Stimulated activated naive CD8-positive, alpha-beta T cell treated with anti-CD3 and anti-CD28 coated beads, Interleukin-15, amount 100 ng/mL, for 72 hours (primary cell): Measurements from ENCODE around the gene RACGAP1.
A peak's percentile ranks its signal among the peaks of the same experiment; 100 is the strongest.

Experiments
- ATAC-seq: fragments of 150-1000 bp; cut with Tn5 transposase; 2 replicates; pipeline ENCODE4 v1.10.0; 2021; ENCODE audit warnings: mild to moderate bottlenecking, moderate library complexity
- DNase-seq, 2 donors: peaks; one replicate each; pipeline ENCODE4 v3.0.0; 2021 to 2022
- H3K27ac Mint-ChIP-seq, 2 donors: one replicate each; pipeline ENCODE4 v1.8.0; 2022; ENCODE audit warnings: mild to moderate bottlenecking in 2 of 2, mixed read lengths in 2 of 2, moderate library complexity in 2 of 2
- H3K27me3 Mint-ChIP-seq: one replicate; pipeline ENCODE4 v1.8.0; 2022; ENCODE audit warnings: mixed read lengths
- H3K4me1 Mint-ChIP-seq: one replicate; pipeline ENCODE4 v1.8.0; 2022; ENCODE audit warnings: mild to moderate bottlenecking, mixed read lengths
- H3K4me3 Mint-ChIP-seq, 2 donors: one replicate each; pipeline ENCODE4 v1.8.0; 2022; ENCODE audit warnings: mild to moderate bottlenecking in 2 of 2, mixed read lengths in 2 of 2, moderate library complexity in 1 of 2
- H3K9me3 Mint-ChIP-seq, 2 donors: one replicate each; pipeline ENCODE4 v1.8.0; 2022; ENCODE audit warnings: mixed read lengths in 2 of 2

RACGAP1 gene

DNA sequence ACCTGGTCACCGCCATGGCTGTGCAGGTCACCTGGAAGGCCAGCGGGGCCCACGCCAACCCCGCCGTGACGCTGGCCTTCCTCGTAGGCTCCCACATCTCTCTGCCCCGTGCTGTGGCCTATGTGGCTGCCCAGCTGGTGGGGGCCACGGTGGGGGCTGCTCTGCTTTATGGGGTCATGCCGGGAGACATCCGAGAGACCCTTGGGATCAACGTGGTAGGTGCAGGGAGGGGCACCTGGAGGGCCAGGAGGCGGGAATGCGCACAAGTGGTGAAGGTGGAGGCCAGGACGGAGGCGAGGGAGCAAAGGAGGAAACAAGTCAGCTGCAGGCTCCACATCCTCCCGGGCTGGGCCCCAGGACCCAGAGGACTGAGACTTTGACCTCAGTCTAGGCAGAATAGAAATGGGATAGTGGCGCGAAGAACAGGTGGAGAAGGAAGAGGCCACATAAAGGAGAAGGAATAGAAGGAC lies 51.9 kb downstream of the RACGAP1 start:
- no peaks in the 10 kb centered on the region for H3K27me3 Mint-ChIP-seq
- no peaks in the 10 kb centered on the region for H3K4me1 Mint-ChIP-seq
- no peak for ATAC-seq
- H3K9me3 Mint-ChIP-seq = no peaks in the 10 kb centered on the region
- H3K4me3 Mint-ChIP-seq = no peak overlapping the region
- DNase-seq = no peak
- no peak overlapping the region for H3K27ac Mint-ChIP-seq

GRCh38 chr12:49972641-49973360 lies 52.5 kb downstream of the RACGAP1 start, which contains the start of gene AQP6:
TSS of gene AQP6 (plus strand) at chr12:49972947. CDS start at chr12:49973174, 227 bp downstream.
- Mint-ChIP-seq H3K9me3 (no peaks in the 10 kb centered on the region), H3K27me3 (no peaks in the 10 kb centered on the region), H3K27ac (peak within 1 kb of the TSS in 1 of 2 donors; percentile 60), H3K4me1 (no peaks in the 10 kb centered on the region), H3K4me3 (no peak within 1 kb of the TSS)
- DNase-seq (no peak), ATAC-seq (no peak)

DNA sequence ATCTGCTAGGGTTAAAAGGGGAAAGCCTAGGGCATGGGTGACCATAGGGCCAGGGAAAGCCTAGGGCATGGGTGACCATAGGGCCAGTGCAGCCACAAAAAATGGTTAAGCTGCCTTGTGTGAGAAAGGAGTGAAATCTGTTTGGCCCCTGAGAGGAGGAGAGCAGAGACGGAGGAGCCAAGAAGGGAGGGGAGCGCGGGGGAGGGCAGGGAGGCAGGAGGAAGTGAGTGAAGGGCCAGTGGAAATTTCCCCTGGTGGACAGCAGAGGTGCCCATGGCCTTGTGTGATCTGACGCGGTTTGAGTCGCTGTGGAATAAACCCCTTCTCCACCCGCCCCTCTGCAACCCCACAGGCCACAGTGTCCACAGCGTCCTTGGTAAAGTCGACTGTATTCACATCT lies 53.2 kb downstream of the RACGAP1 start:
- Mint-ChIP-seq H3K4me3 (no peak overlapping the region), H3K27me3 (no peaks in the 10 kb centered on the region), H3K4me1 (peaks cover 2% of the 10 kb centered on the region), H3K27ac (no peak overlapping the region), H3K9me3 (no peaks in the 10 kb centered on the region)
- DNase-seq (no peak), ATAC-seq (no peak)

GRCh38 chr12:49971141-49971540 lies 54.2 kb downstream of the RACGAP1 start:
- peaks cover 5% of the 10 kb centered on the region for H3K27me3 Mint-ChIP-seq
- H3K9me3 Mint-ChIP-seq = no peaks in the 10 kb centered on the region
- DNase-seq = no peak
- H3K27ac Mint-ChIP-seq = no peak overlapping the region
- ATAC-seq = no peak
- H3K4me1 Mint-ChIP-seq = peaks cover 7% of the 10 kb centered on the region
- H3K4me3 Mint-ChIP-seq = no peak overlapping the region

GRCh38 chr12:49970658-49971057 lies 54.6 kb downstream of the RACGAP1 start:
- H3K4me3 Mint-ChIP-seq = no peak overlapping the region
- H3K9me3 Mint-ChIP-seq = no peaks in the 10 kb centered on the region
- H3K4me1 Mint-ChIP-seq = peaks cover 7% of the 10 kb centered on the region
- ATAC-seq = no peak
- no peak overlapping the region for H3K27ac Mint-ChIP-seq
- no peak for DNase-seq
- H3K27me3 Mint-ChIP-seq = peaks cover 10% of the 10 kb centered on the region

GRCh38 chr12:49969651-49970429 lies 55.5 kb downstream of the RACGAP1 start:
- no peak overlapping the region for H3K4me3 Mint-ChIP-seq
- peaks cover 7% of the 10 kb centered on the region for H3K4me1 Mint-ChIP-seq
- H3K27me3 Mint-ChIP-seq = peaks cover 18% of the 10 kb centered on the region
- DNase-seq (no peak), ATAC-seq (no peak)
- no peaks in the 10 kb centered on the region for H3K9me3 Mint-ChIP-seq
- no peak overlapping the region for H3K27ac Mint-ChIP-seq

DNA sequence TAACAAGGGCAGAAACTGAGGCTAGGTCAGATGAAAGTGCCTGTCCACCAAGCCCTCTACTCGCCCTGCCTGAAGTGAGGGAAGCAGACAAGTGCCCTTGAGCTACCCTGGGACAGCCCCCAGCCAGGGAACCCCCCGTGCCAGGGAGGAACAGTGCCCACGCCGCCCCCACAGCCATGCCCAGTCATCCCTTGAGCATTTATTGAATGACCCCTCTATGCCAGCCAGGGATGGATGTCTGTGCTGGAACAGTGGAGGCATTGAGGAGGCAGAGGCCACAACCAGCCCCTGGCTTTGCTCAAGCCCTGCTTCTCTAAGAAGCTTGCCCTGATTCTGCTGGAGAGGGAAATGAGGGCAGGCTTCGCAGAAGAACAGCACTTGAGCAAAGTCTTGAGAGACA lies 56.3 kb downstream of the RACGAP1 start:
- no peak for DNase-seq
- Mint-ChIP-seq H3K27me3 (peaks cover 26% of the 10 kb centered on the region), H3K4me3 (no peak overlapping the region), H3K27ac (no peak overlapping the region), H3K4me1 (peaks cover 7% of the 10 kb centered on the region), H3K9me3 (no peaks in the 10 kb centered on the region)
- ATAC-seq = no peak

DNA sequence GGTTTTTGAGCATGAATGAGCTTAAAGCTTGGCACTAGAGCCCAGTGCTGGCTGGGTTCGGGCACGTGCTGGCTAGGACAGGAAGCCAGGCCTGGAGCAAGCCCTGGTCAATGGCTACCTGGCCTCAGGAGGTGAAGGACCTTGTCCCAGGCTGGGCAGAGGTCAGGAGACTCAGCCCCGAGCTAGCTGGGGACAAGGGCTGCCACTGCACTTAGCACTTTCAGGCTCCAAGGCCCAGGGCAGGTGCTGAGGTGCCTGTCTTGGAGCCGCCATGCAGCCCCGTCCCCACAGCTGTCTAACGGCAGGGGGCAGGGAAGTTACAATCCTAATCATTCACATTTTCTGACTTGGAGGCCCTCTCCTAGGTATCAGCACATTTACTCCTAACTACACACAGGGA lies 56.8 kb downstream of the RACGAP1 start:
- peaks cover 32% of the 10 kb centered on the region for H3K27me3 Mint-ChIP-seq
- H3K27ac Mint-ChIP-seq = no peak overlapping the region
- no peaks in the 10 kb centered on the region for H3K9me3 Mint-ChIP-seq
- H3K4me3 Mint-ChIP-seq = no peak overlapping the region
- peaks cover 7% of the 10 kb centered on the region for H3K4me1 Mint-ChIP-seq
- DNase-seq = no peak
- ATAC-seq = no peak

DNA sequence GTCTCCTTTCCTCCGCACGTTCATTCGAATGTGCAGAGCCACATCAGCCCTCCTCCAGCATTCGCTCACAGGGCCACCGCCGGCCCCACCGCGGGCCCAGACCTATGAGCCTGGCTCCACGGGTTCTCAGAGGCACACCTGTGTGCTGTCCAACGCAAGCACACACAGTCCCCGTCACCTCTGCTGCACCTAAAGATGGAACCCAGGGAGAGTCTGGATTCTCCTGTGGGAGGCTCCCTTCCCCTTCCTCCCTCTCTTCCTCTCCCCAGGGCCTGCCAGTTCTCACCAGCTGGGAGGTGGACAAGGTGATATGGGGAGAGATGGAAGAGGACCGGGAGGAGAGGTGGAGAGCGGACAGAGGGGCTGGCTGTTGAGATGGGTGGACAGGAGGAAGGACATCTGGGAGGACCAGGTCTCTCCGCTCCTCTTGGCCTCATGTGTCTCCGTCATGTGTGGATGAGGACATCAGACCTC lies 57.5 kb downstream of the RACGAP1 start:
- Mint-ChIP-seq H3K4me1 (peaks cover 7% of the 10 kb centered on the region), H3K27ac (no peak overlapping the region), H3K4me3 (peak overlapping the region in 1 of 2 donors; percentile 82), H3K27me3 (peaks cover 38% of the 10 kb centered on the region), H3K9me3 (no peaks in the 10 kb centered on the region)
- ATAC-seq = peak; percentile 8
- DNase-seq = no peak

DNA sequence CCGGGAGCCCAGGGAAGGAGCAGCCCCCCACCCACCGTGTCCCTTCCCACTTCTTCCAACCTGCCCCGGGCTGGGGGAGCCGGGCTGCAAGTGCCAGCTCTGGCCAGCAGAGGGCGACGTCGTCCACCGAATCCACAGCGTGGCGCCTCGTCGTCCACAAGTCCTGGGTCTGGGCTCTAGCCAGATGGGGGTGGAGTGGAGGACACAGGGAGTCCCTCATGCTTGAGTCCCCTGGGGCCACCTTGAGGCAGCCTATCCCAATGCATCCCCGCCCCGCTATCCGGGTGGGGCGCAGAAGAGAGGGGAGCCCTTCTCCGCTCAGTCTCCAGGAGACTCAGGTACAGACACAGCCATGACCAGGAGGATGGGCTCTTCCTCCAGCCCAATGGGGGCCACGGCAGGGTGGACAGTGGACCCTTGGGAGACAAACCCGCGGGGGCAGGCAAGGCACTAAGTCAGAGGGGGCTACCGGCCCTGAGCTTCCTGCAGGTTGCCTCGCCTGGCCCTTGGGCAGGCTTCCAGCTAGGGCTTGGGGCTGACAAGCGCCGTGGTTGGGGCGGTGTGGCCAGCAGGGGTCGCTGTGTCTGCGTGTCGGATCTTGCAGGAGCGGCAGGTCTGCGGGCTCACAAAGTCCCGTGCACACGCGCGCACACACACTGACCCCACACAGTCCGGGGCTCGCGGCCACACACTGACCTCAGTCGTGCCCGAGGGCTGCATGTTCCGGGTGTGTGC lies 58.1 kb downstream of the RACGAP1 start:
- peak overlapping the region; percentile 53 to 82 for H3K4me3 Mint-ChIP-seq
- DNase-seq (peak; percentile 89 to 94), ATAC-seq (peak; percentile 86)
- peaks cover 44% of the 10 kb centered on the region for H3K27me3 Mint-ChIP-seq
- no peaks in the 10 kb centered on the region for H3K9me3 Mint-ChIP-seq
- peak overlapping the region in 1 of 2 donors; percentile 51 for H3K27ac Mint-ChIP-seq
- peaks cover 7% of the 10 kb centered on the region for H3K4me1 Mint-ChIP-seq

DNA sequence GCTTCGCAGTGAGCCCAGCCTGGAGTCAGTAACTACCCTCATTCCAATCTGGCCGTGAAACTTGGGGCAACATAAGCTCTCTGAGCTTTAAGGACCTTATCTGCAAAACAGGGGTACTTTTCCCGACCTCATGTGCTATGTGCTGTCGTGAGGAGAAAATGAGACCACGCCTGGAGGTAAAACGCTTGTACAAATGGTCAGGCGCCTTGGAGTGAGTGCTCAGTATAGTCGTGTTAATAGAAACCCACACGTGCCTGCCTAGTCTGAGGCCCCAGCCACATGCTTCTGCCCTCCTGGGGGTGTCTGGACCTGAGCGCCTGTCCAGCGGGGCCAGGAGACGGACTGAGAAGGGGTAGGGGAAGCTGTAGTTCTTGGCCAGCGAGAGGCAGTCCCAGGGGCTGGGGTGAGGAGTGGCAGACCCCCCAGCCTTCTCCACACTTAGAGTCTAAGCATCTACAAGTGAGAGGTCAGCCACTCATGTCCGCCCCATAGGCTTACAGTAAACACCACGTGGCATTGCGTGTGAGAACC lies 58.7 kb downstream of the RACGAP1 start:
- Mint-ChIP-seq H3K4me3 (peak overlapping the region in 1 of 2 donors; percentile 82), H3K27ac (no peak overlapping the region)

DNA sequence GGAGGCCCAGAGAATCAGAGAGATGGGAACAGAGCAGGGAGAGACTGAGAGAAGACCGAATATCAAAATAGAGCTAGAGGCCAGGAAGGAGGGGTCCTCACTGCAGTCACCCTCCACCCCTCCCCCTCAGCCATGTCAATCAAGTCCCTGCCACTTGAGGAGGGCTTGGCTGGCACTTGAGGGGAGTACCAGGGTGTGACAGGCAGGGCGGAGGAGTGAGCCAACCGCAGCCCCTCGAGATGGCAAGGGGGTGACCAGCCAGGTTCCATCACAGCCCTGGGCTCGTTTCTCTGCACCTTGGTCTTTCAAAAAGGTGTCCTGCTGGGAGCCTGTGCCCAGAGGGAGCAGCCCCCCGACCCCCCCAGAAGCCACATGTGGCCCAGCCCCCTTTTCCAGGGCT lies 59.5 kb downstream of the RACGAP1 start:
- Mint-ChIP-seq H3K4me1 (peaks cover 7% of the 10 kb centered on the region), H3K27ac (no peak overlapping the region), H3K4me3 (no peak overlapping the region), H3K27me3 (peaks cover 54% of the 10 kb centered on the region), H3K9me3 (no peaks in the 10 kb centered on the region)
- no peak for DNase-seq
- ATAC-seq = no peak

More for the DNA sequence above, 58.7 kb downstream of the RACGAP1 start:
- Mint-ChIP-seq H3K27me3 (peaks cover 50% of the 10 kb centered on the region), H3K4me1 (peaks cover 7% of the 10 kb centered on the region), H3K9me3 (no peaks in the 10 kb centered on the region)
- ATAC-seq (no peak), DNase-seq (no peak)

GRCh38 chr12:49964849-49965624 lies 60.3 kb downstream of the RACGAP1 start:
- no peak overlapping the region for H3K27ac Mint-ChIP-seq
- peaks cover 62% of the 10 kb centered on the region for H3K27me3 Mint-ChIP-seq
- H3K4me1 Mint-ChIP-seq = peaks cover 15% of the 10 kb centered on the region
- no peak overlapping the region for H3K4me3 Mint-ChIP-seq
- ATAC-seq (no peak), DNase-seq (no peak)
- H3K9me3 Mint-ChIP-seq = no peaks in the 10 kb centered on the region

GRCh38 chr12:49963976-49964815 lies 61.1 kb downstream of the RACGAP1 start:
- Mint-ChIP-seq H3K4me3 (no peak overlapping the region), H3K27me3 (peaks cover 70% of the 10 kb centered on the region), H3K4me1 (peaks cover 15% of the 10 kb centered on the region), H3K9me3 (no peaks in the 10 kb centered on the region), H3K27ac (no peak overlapping the region)
- no peak for DNase-seq
- no peak for ATAC-seq
